Progenitor cell of endocrine pancreas (in vitro differentiated cells): ENCODE measurements around the gene RBKS. TPM values are rescaled to one million over a fixed set of nuclear protein-coding genes. Genes with fewer than 3 reads are reported as not detected.

Source experiments
- DNase-seq: peaks from one replicate; pipeline ENCODE4 v3.0.0; 2021; ENCODE audit warnings: low spot score; ENCODE audit not compliant: unreplicated experiment
- H3K27ac Mint-ChIP-seq: 2 replicates; pipeline ENCODE4 v1.8.0; 2021; ENCODE audit warnings: mild to moderate bottlenecking, moderate library complexity, mixed read lengths
- H3K27me3 Mint-ChIP-seq: 2 replicates; pipeline ENCODE4 v1.8.0; 2021; ENCODE audit warnings: mixed read lengths
- H3K36me3 Mint-ChIP-seq: 2 replicates; pipeline ENCODE4 v1.8.0; 2022; ENCODE audit warnings: mixed read lengths; ENCODE audit not compliant: insufficient read depth
- H3K4me1 Mint-ChIP-seq: 2 replicates; pipeline ENCODE4 v1.8.0; 2021; ENCODE audit warnings: low read depth, mixed read lengths
- H3K4me3 Mint-ChIP-seq: 2 replicates; pipeline ENCODE4 v1.8.0; 2021; ENCODE audit warnings: low read depth, mild to moderate bottlenecking, moderate library complexity, mixed read lengths
- H3K9me3 Mint-ChIP-seq: 2 replicates; pipeline ENCODE4 v1.8.0; 2021; ENCODE audit warnings: low read depth, mixed read lengths
- total RNA-seq: library from RNA; stranded (reverse); gene quantifications from 2 replicates; pipeline ENCODE4 v1.2.1, GENCODE V29; 2021
- TF ChIP-seq, protein P1 (sequence below): fragments of 200-600 bp; sonication (generic); IDR thresholded peaks from one replicate; pipeline ENCODE4 v1.5.0; 2021; ENCODE audit warnings: antibody characterized with exemption, mild to moderate bottlenecking; ENCODE audit not compliant: unreplicated experiment

The RBKS gene
- total RNA-seq, 1 donor from 2014 or later = 5.4 TPM

DNA sequence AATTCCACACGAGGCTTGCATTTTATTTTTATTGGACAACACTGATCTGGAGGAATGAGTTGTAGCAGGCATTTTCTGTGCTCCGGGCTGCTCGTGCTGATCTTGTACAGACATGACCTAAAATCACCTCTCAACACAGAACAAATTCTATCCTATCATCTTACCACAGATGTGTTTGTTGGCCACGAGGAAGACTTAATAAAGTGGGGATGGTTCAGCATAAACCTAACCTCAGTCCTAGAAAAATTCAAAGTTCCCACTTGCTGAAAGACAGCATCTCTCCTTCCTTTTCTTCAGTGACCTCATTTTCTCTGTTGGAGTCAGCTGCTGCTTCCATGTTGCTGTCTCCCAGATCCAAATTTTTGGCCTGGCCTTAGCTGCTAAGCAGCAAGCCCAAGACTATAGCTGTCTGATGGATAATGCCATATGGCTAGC, 45.3 kb downstream of the RBKS start:
- Mint-ChIP-seq H3K4me3 (no peak overlapping the region), H3K9me3 (no peaks in the 10 kb centered on the region), H3K36me3 (peaks cover 3% of the 10 kb centered on the region), H3K27ac (no peak overlapping the region), H3K27me3 (no peaks in the 10 kb centered on the region), H3K4me1 (no peaks in the 10 kb centered on the region)
- DNase-seq = no peak
- TF ChIP-seq, protein P1, sequence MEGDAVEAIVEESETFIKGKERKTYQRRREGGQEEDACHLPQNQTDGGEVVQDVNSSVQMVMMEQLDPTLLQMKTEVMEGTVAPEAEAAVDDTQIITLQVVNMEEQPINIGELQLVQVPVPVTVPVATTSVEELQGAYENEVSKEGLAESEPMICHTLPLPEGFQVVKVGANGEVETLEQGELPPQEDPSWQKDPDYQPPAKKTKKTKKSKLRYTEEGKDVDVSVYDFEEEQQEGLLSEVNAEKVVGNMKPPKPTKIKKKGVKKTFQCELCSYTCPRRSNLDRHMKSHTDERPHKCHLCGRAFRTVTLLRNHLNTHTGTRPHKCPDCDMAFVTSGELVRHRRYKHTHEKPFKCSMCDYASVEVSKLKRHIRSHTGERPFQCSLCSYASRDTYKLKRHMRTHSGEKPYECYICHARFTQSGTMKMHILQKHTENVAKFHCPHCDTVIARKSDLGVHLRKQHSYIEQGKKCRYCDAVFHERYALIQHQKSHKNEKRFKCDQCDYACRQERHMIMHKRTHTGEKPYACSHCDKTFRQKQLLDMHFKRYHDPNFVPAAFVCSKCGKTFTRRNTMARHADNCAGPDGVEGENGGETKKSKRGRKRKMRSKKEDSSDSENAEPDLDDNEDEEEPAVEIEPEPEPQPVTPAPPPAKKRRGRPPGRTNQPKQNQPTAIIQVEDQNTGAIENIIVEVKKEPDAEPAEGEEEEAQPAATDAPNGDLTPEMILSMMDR = no peak

DNA sequence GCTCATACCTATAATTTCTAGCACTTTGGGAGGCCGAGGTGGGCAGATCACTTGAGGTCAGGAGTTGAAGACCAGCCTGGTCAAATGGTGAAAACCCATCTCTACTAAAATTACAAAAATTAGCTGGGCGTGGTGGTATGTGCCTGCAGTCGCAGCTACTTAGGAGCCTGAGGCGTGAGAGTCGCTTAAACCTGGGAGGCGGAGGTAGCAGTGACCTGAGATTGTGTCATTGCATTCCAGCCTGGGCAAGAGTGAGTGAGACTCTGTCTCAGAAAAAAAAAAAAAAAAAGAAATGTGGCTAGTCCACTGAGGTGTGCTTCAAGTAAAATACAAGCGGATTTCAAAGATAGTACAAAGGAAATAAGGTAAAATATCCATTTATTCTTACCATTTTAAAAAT, 46.2 kb downstream of the RBKS start:
- DNase-seq = no peak
- Mint-ChIP-seq H3K9me3 (no peaks in the 10 kb centered on the region), H3K36me3 (peaks cover 3% of the 10 kb centered on the region), H3K27ac (no peak overlapping the region), H3K27me3 (no peaks in the 10 kb centered on the region), H3K4me1 (no peaks in the 10 kb centered on the region), H3K4me3 (no peak overlapping the region)
- TF ChIP-seq, protein P1 = no peak

- H3K36me3 Mint-ChIP-seq = peaks cover 3% of the 10 kb centered on the region
- H3K27me3 Mint-ChIP-seq = no peaks in the 10 kb centered on the region
- no peak for DNase-seq
- TF ChIP-seq, protein P1 = no peak
- H3K27ac Mint-ChIP-seq = no peak overlapping the region
- H3K4me1 Mint-ChIP-seq = peaks cover 6% of the 10 kb centered on the region
- H3K9me3 Mint-ChIP-seq = no peaks in the 10 kb centered on the region
- no peak overlapping the region for H3K4me3 Mint-ChIP-seq
Observed at GRCh38 chr2:27842894-27843293, 47.3 kb downstream of the RBKS start.

- Mint-ChIP-seq H3K4me1 (peaks cover 6% of the 10 kb centered on the region), H3K27me3 (no peaks in the 10 kb centered on the region), H3K9me3 (peaks cover 2% of the 10 kb centered on the region), H3K27ac (no peak overlapping the region), H3K4me3 (no peak overlapping the region), H3K36me3 (peaks cover 8% of the 10 kb centered on the region)
- TF ChIP-seq, protein P1 = no peak
- no peak for DNase-seq
Observed at GRCh38 chr2:27839022-27839618, 51.1 kb downstream of the RBKS start.

DNA sequence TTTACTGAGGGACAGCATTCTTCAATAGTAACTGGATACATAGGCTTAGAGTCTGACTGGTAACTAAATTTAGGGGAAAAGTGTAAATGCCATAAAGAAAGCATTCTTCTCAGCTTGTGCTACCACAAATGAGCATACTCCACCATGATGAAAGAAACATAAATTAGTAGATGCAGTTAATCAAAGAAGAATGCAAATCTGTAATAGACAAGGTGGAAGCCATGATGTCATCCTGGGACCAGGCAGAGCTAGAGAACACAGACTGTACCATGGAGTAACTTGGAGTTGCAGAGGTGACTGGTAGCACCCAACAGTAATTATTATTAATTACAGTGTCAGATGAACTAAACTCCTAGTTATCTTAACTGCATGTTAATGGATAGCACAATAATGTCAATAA, 51.7 kb downstream of the RBKS start:
- Mint-ChIP-seq H3K4me1 (peaks cover 6% of the 10 kb centered on the region), H3K36me3 (peaks cover 8% of the 10 kb centered on the region), H3K4me3 (no peak overlapping the region), H3K27me3 (no peaks in the 10 kb centered on the region), H3K9me3 (peaks cover 2% of the 10 kb centered on the region), H3K27ac (no peak overlapping the region)
- TF ChIP-seq, protein P1 = no peak
- no peak for DNase-seq
